ENCODE results near the gene GPS1. TPM values are rescaled to one million over a fixed set of nuclear protein-coding genes. Genes with fewer than 3 reads are reported as not detected.
A peak's percentile ranks its signal among the peaks of the same experiment; 100 is the strongest.

GPS1 gene
- total and polyA plus RNA-seq, 2 experiments from 2014 or later: 136 to 242 TPM

GRCh38 chr17:82105882-82106687 lies 54.4 kb downstream of the GPS1 start:
- H3K27me3 Mint-ChIP-seq (ENCODE audit: insufficient read depth, low read depth, poor library complexity): peaks cover 46% of the 10 kb centered on the region
- H3K4me2 ChIP-seq: peak overlapping the region; percentile 55
- no peak overlapping the region for H2AFZ ChIP-seq
- no peaks in the 10 kb centered on the region; the same call in 1 of the 2 replicates for H3K79me2 ChIP-seq (replicated peaks; ENCODE audit: insufficient read depth)
- no peaks in the 10 kb centered on the region for H3K9me2 ChIP-seq (ENCODE audit: insufficient read depth)
- no peaks in the 10 kb centered on the region for H3K36me3 Mint-ChIP-seq (ENCODE audit: low read depth)
- H3K4me3 ChIP-seq: peak overlapping the region; percentile 26; the same call in 1 of the 2 replicates
- DNase-seq (ENCODE audit: low spot score): peak; percentile 89
- peak overlapping the region; percentile 75 for H3K27ac Mint-ChIP-seq
- peak; percentile 73 for ATAC-seq
- 0 out of 2 replicates have a peak, but pooled peaks cover 4% of the 10 kb centered on the region for H3K27me3 ChIP-seq (ENCODE audit: insufficient read depth)
- TF ChIP-seq EZH2phosphoT487 (IDR thresholded peaks at IDR 0.05; ENCODE audit: unreplicated experiment) (no peak), CTCF (conservative IDR thresholded peaks at IDR 0.05; ENCODE audit: low read depth in 2 of 2) (peak; percentile 46 to 52), POLR2AphosphoS5 (IDR thresholded peaks at IDR 0.05; ENCODE audit: low read depth) (peak; percentile 61)
- no peaks in the 10 kb centered on the region for H4K20me1 ChIP-seq (replicated peaks; ENCODE audit: insufficient read depth)
- 0 out of 2 replicates have a peak, but pooled peaks cover 6% of the 10 kb centered on the region for H3F3A ChIP-seq (replicated peaks; ENCODE audit: low read depth)
- H3K36me3 ChIP-seq (ENCODE audit: insufficient read depth): no peaks in the 10 kb centered on the region
- peaks cover 2% of the 10 kb centered on the region; the same call in 2 of the 3 replicates for H3K9me3 Mint-ChIP-seq
- H3K4me1 ChIP-seq (ENCODE audit: insufficient read depth): peaks cover 33% of the 10 kb centered on the region
- peak overlapping the region; percentile 32; the same call in 1 of the 3 replicates for H3K4me3 Mint-ChIP-seq
- H3K27ac ChIP-seq (ENCODE audit: low read depth): no peak overlapping the region; the same call in 1 of the 2 replicates
- peaks cover 40% of the 10 kb centered on the region for H3K4me1 Mint-ChIP-seq

- no peaks in the 10 kb centered on the region for H3K36me3 Mint-ChIP-seq (ENCODE audit: low read depth)
- Histone ChIP-seq H3K27ac (ENCODE audit: low read depth) (no peak overlapping the region; the same call in 1 of the 2 replicates), H3K79me2 (replicated peaks; ENCODE audit: insufficient read depth) (no peaks in the 10 kb centered on the region), H2AFZ (no peak overlapping the region), H3K4me1 (ENCODE audit: insufficient read depth) (peaks cover 33% of the 10 kb centered on the region), H3K9me2 (ENCODE audit: insufficient read depth) (no peaks in the 10 kb centered on the region), H3K27me3 (ENCODE audit: insufficient read depth) (0 out of 2 replicates have a peak, but pooled peaks cover 4% of the 10 kb centered on the region), H3K36me3 (ENCODE audit: insufficient read depth) (no peaks in the 10 kb centered on the region), H3K4me3 (peak overlapping the region; percentile 26; the same call in 1 of the 2 replicates), H3F3A (replicated peaks; ENCODE audit: low read depth) (0 out of 2 replicates have a peak, but pooled peaks cover 6% of the 10 kb centered on the region), H4K20me1 (replicated peaks; ENCODE audit: insufficient read depth) (no peaks in the 10 kb centered on the region), H3K4me2 (peak overlapping the region; percentile 55)
- peaks cover 36% of the 10 kb centered on the region for H3K4me1 Mint-ChIP-seq
- peak overlapping the region; percentile 75; the same call in 1 of the 2 replicates for H3K27ac Mint-ChIP-seq
- H3K4me3 Mint-ChIP-seq: 0 out of 3 replicates have a peak overlapping the region, but pooled peaks have one; percentile 32
- DNase-seq (ENCODE audit: low spot score) (no peak), ATAC-seq (no peak)
- peaks cover 46% of the 10 kb centered on the region for H3K27me3 Mint-ChIP-seq (ENCODE audit: insufficient read depth, low read depth, poor library complexity)
- peaks cover 2% of the 10 kb centered on the region; the same call in 2 of the 3 replicates for H3K9me3 Mint-ChIP-seq
- no peak for TF ChIP-seq ETS1 (IDR thresholded peaks at IDR 0.05)
- no peak for TF ChIP-seq EZH2 (IDR thresholded peaks at IDR 0.05; ENCODE audit: low read depth, unreplicated experiment)
- no peak for TF ChIP-seq EZH2phosphoT487 (IDR thresholded peaks at IDR 0.05; ENCODE audit: unreplicated experiment)
- TF ChIP-seq NANOG (IDR thresholded peaks at IDR 0.05; ENCODE audit: borderline replicate concordance): no peak
- no peak; the same call in 1 of the 2 replicates for TF ChIP-seq POLR2AphosphoS5 (IDR thresholded peaks at IDR 0.05; ENCODE audit: low read depth)
- TF ChIP-seq ZNF462 (CRISPR knock-in tag; IDR thresholded peaks at IDR 0.05): no peak
- TF ChIP-seq ZNF331 (CRISPR knock-in tag; IDR thresholded peaks at IDR 0.05; ENCODE audit: low read depth): no peak
- TF ChIP-seq CREB1 (CRISPR knock-in tag; IDR thresholded peaks at IDR 0.05; ENCODE audit: low read depth): no peak
Observed at GRCh38 chr17:82106688-82107305, 55.1 kb downstream of the GPS1 start.
